HL-60/S4 treated with phorbol 12-myristate 13-acetate at 8.2 ng/mL for 4 days and 3 days (cell line): ENCODE data around the gene GPD1L.

ENCODE experiments used
- in situ Hi-C: fragments of 300-500 bp; cut with MboI; formaldehyde crosslinking; loops from 2 replicates; pipeline ENCODE4 v1.15.0; 2022; ENCODE audit warnings: low sequenced_read_pairs

GPD1L gene

GRCh38 chr3:32217339-32217738 lies 110.9 kb downstream of the GPD1L start:
- in situ Hi-C loops: no loop called here
